Activated CD4-positive, alpha-beta T cell treated with anti-CD3 and anti-CD28 coated beads, Interleukin-2, amount 50 U/mL, for 48 hours (primary cell): ENCODE data around the gene REEP3.
"Not testable (repeated sequence)": the region's sequence is repeated elsewhere in the genome, so short reads cannot be mapped to it uniquely, and the experiment has no call there.

Experiments
- DNase-seq, 2 experiments: peaks; one replicate each; pipeline ENCODE4 v3.0.0-alpha.2; 2020

The REEP3 gene, protein sequence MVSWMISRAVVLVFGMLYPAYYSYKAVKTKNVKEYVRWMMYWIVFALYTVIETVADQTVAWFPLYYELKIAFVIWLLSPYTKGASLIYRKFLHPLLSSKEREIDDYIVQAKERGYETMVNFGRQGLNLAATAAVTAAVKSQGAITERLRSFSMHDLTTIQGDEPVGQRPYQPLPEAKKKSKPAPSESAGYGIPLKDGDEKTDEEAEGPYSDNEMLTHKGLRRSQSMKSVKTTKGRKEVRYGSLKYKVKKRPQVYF

DNA sequence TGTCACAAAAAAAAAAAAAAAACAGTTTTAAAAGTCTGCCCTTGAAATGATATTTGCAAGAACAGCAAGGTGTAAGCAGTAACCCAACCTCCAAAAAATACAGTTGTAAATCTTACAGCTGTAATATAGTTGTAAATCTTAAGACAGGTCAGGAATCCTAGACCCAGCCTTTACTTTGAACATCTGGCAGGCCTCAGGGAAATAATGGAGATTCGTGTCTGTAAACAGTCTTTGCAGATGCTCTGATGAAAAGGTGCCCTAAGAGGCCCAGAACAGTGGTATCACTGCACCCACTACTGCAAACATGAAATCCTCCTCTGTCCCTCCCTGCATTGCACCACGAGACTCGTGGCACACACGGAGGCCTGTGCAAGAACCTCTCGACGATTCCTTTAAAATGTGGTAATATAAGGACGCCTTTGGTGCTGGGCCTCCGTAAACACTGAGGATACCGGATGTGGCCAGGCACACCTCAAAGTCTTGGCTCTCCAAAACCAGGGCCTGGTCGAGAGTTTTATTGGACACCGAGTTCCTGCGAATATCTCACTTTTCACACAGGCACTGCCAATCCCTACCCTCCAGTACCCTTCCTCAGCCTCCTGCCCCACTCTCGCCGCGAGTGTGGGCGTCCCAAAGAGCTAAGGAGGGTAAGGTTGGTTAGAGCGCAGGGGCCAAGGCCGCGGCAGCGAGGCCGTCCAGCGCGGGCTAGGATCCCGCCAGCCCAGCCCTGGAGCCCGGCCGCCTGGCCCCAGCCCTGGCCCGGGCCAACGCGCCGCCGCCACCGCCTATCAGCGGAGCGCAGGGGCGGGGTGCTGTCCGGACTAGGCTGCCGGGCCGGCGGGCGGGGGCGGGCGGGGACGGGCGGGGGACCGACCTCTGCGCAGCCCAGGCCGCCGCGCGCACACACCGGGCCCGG, at the start of gene REEP3:
Gene REEP3, plus strand, starts transcription at position 902 of the 916 bp plus-strand sequence. CDS start 145 bp downstream, outside the sequence.
- peak; percentile 58 to 61 for DNase-seq

GRCh38 chr10:63474488-63474887, 46.7 kb upstream of the REEP3 start:
- DNase-seq: no peak

DNA sequence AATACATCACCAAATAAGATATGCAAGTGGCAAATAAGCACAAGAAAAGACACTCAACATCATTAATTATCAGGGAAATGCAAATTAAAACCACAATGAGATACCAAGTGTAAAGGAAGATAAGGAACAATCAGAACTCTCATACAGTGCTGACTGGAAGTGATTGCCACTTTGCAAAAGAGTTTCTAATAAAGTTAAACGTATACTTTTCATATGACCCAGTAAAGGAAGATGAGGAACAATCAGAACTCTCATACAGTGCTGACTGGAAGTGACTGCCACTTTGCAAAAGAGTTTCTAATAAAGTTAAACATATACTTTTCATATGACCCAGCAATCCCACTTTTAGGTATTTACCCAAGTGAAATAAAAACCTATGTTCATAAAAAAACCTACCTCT, 43.3 kb upstream of the REEP3 start:
- no peak for DNase-seq

- no peak for DNase-seq
These were observed 42.6 kb upstream of the REEP3 start for GRCh38 chr10:63478564-63478963.

GRCh38 chr10:63480237-63480636, 41.0 kb upstream of the REEP3 start:
- no peak for DNase-seq

DNA sequence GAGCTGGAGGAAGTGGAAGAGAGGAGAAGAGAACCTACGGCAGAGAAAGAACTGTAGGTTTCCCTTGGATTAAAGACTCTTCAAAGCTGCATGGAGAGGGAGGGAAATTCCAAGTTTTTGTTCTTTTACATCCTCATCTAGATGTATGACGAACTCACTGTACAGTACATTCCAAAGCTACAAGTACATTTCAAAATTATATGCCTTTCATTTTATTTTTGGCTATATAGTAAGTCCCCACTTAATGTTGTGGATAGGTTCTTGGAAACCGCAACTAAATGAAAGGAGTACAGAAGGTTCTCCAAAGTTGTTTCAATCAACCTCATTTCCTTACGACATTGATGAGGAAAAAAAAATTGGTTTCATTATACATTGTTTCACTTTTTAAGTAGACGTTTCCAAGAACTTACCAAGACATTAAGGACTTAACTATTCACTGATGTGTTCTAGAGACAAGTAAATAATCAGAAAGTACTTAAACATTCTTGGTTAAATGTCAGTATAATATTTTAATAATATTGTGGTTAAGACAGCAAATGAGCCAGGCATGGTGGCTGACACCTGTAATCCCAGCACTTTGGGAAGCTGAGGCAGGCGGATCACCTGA, 39.3 kb upstream of the REEP3 start:
- no peak for DNase-seq

DNA sequence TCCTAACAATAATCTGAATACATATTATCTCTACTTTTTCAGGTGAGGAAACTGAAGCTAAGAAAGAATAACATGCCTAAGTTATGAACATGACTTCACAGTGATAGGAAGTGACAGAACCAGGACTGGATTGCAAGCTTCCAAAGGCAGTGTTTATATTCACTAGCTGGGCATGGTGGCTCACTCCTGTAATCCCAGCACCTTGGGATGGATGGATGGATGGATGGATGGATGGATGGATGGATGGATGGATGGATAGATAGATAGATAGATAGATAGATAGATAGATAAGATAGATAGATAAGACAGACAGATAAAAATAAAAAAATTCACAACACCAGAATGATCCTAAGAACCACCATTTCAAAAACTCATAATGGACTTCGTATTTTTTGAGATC, 37.2 kb upstream of the REEP3 start:
- DNase-seq: no peak

- no peak for DNase-seq
These were observed 33.2 kb upstream of the REEP3 start for GRCh38 chr10:63487990-63488389.

DNA sequence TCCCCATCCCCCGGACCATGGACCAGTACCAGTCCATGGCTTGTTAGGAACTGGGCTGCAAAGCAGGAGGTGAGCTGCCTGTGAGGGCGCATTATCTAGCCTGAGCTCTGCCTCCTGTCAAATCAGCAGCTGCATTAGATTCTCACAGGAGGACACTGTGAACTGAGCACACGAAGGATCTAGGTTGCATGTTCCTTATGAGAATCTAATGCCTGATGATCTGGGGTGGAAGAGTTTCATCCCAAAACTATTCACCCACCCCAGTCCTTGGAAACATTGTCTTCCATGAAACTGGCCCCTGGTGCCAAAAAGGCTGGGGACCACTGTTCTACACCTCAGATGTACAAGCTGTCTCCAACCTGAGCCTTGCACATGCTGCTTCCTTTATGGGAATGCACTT, 31.4 kb upstream of the REEP3 start:
- DNase-seq: no peak

DNA sequence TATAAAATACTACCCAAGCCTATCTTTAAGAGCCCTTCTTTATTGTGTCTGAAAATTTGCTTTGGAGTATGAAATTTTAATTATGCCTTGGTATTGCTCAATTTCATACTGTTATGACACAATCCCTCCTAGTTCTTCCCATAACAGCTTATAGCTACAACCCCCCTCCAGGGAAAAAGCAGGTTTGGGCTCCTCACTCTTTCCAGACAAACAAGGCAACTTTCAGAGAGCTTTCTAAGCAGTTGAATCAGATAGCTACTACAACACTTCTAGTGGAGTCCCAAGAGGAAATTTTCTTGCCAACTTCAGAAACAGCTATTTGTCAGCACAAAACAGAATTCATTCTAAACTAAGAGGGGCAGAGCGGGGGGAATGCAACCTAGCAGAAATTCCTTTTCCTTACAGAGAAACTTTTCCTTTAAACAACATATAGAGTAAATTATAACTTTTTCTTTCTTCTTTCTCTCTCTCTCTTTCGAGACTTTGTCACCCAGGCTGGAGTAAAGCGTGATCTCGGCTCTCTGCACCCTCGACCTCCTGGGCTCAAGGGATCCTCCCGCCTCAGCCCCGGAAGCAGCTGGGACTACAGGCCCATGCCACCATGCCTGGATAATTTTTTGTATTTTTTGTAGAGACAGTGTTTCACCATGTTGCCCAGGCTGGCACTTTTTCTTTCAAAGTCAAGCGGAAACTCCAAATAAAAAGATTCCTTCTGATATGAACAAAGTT, 29.4 kb upstream of the REEP3 start:
- DNase-seq: no peak

- not testable (repeated sequence) for DNase-seq
These were observed 28.9 kb upstream of the REEP3 start for GRCh38 chr10:63492317-63492690.

DNA sequence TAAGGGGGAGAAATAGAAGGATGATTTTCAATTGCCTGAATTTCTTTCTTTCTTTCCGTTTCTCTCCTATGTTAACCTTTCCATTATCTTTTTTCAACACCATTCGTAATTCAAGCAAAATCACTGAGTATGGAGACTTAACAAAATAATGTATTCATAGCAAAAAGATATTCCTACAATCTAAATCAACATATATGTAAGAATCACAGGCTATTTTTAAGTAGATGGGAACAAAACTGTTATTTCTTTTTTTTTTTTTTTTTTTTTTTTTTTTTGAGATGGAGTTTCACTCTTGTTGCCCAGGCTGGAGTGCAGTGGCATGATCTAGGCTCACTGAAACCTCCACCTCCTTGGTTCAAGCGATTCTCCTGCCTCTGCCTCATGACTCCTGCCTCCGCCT, 28.2 kb upstream of the REEP3 start:
- DNase-seq: no peak

DNA sequence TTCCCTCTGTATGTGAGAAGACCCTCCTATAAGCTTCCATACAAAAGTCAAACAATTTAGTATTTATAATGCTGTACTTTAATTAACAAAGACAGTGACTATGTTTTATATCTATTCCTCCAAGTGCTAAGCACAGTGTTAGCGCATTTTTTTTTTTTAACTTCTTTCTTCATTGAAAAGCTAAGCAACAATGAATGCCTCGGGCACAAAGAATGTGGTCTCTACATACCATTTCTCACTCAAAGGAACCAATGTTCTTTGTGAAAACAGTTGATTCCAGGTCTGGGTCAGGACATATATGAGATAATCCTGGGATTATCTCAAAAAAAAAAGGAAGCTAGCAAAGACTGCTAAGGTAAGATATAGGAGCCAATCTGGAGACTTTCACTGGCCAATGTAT, 26.2 kb upstream of the REEP3 start:
- no peak for DNase-seq

- DNase-seq: no peak
These were observed 24.6 kb upstream of the REEP3 start for GRCh38 chr10:63496561-63496960.

DNA sequence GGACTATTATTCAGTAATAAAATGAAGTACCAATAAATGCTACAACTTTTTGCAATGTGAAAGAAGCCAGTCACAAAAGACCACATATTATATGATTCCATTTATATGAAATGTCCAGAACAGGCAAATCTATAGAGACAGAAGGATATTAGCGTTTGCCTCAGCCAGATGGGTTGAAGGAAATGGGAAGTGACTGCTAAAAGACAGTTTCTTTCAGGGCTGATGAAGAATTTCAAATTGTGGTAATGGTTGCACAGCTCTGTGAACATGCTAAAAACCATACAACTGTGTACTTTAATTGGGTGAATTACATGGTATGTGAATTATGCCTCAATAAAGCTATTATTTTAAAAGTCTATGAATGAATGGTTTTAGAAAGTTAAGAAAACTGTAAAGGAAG, 23.9 kb upstream of the REEP3 start:
- no peak for DNase-seq

- no peak for DNase-seq
These were observed 22.5 kb upstream of the REEP3 start for GRCh38 chr10:63498665-63499064.

DNA sequence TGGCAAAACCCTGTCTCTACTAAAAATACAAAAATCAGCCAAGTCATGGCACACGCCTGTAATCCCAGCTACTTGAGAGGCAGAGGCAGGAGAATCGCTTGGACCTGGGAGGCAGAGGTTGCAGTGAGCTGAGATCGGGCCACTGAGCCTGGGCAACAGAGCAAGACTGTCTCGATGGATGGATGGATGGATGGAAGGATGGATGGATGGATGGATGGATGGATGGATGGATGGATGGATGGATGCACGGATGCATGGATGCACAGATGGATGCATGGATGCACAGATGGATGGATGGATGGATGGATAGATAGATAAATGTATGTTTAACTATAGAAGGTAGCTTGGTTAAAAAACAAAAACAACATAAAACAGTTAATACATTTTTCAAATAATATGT, 20.6 kb upstream of the REEP3 start:
- not testable (repeated sequence) for DNase-seq

DNA sequence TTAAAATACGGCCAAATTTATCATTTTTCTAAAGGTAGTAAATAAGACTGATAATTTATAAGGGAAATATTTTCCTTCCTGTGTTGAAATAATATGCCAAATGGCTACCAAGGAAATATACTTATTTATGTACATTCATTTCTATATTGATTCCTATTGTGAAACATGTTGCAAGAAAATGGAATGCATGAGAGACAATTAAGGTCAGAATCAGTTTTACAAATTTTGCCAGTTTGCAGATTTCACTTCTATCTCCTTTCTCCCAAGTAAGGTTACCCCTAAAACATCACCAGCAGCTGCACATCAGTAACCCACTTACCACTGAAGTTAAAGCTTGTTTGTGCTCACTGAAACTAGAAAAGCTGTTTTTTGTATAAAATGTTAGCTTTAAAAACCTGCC, 19.2 kb upstream of the REEP3 start:
- no peak for DNase-seq

DNA sequence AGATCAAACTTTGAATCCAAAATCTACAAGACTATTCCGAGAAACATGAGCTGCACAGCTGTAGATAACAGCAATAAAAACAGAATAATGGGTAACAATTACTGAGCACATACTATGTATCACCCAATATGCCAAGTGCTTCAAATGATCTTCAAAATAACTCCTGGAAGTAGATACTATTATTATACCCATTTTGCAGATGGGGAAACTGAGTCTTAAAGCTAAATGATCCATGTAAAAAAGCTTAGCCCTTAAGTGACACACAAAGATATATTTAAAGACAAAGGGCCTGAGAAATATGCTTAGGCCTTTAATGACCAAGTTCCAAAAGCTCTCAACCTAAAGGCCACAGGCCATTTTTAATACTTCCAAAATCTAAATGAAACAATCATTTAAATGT, 18.4 kb upstream of the REEP3 start:
- no peak for DNase-seq

DNA sequence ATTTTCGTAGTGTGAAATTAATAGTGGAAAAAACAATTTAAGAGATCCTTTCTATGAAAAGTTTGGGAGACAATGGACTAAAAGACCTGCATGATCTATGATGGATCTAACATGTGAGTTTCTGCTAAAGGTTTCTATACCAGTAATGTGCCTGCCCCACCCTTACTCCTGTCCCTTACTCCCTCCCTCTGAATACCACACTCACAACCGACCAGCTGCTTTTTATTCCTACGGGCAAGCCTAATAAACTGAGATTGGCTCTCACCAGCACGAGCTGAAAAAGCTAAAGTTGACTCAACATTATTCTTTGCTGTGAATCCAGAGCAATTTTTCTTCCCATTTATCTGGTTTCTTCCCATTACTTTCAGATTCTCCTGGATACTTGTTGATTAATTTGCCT, 17.8 kb upstream of the REEP3 start:
- no peak for DNase-seq

DNA sequence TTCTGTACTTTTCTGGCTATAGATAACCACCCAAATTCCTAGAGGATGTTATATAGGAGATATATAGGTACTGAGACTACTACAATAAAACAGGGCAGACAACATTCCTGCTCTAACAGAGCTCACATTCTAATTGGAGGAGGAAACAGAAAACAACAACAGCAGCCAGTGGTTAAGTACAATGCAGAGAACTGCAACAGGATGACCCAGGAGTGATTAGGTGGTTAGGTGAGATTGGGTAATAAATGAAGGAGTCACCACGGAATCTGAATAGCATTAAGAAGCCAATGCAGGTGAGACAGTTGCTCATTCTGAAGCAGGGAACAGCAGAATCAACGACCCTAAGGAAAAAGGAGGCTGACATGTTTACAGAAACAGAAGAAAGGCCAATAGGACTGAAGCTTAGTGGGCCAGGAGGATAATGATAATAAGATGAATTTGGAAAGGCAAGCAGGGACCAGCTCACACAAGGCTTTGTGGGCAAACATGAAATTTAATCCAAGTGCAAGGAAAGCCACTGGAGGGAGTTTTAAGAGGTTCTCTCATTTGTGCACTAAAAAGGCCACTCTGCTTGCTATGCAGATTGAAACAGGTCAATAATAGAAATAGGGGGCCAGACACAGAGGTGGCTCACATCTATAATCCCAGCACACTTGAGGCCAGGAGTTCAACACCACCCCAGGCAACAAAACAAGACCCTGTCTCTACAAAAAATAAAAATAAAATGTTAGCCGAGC, 16.9 kb upstream of the REEP3 start:
- DNase-seq: no peak

DNA sequence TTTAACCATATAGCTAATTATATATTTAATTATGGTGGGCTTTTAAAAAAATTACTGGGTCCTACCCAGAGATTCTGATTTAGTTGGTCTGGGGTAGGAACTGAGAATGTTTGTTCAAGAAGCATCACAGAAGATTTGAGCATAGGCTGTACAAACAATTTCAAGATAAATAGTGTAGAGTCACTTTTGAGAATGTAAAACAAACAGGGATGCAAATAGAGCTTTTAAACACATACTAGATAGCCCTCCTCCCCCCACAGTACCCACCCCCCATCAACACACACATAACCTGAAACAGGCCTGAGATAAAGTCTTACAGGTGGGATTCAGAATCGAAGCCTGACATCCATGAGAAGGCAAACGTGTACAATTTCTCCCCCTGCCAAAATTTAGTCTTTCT, 15.6 kb upstream of the REEP3 start:
- DNase-seq: no peak

DNA sequence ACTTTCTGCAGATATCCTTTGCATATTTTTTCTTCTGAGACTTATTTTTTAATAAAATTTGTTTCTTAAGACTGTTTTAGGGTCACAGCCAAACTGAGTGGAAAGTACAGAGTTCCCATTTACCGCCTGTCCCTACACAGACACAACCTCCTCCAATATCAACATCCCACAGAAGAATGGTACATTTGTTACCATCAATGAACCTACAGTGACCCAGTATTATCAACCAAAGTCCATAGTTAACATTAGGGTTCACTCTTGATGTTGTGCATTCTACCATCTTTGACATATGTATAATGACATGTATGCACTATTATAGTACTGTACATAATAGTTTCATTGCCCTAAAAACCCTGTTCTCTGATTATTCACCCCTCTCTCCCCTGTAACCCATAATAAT, 14.6 kb upstream of the REEP3 start:
- DNase-seq: no peak
